WTC11 (cell line): ENCODE data around the gene CAPN12. TPM values are rescaled to one million over a fixed set of nuclear protein-coding genes. Genes with fewer than 3 reads are reported as not detected.
"Not testable (repeated sequence)": the region's sequence is repeated elsewhere in the genome, so short reads cannot be mapped to it uniquely, and the experiment has no call there.

Source experiments
- ATAC-seq: fragments of 200-7000 bp; cut with Tn5 transposase; 2 replicates; pipeline ENCODE4 v1.10.0; 2021; ENCODE audit warnings: mild to moderate bottlenecking, moderate library complexity
- CTCF ChIA-PET: fragments of 300-600 bp; sonication (Branson Sonifier 250); formaldehyde crosslinking; loops from one replicate; lab custom pipeline; 2021; ENCODE audit warnings: antibody characterized with exemption; lab: Charles Lee
- POLR2A ChIA-PET: fragments of 350-600 bp; sonication (Branson Sonifier 250); formaldehyde crosslinking; loops from one replicate; lab custom pipeline; 2021; ENCODE audit warnings: antibody characterized with exemption; lab: Charles Lee
- DNase-seq: peaks from one replicate; pipeline ENCODE4 v3.0.0; 2021; ENCODE audit warnings: low spot score
- H3K27ac Mint-ChIP-seq: 2 replicates; pipeline ENCODE4 v1.8.0; 2021; ENCODE audit warnings: mixed read lengths
- H3K27me3 Mint-ChIP-seq: 2 replicates; pipeline ENCODE4 v1.8.0; 2021; ENCODE audit warnings: low read depth, mild to moderate bottlenecking, moderate library complexity, mixed read lengths
- H3K36me3 Mint-ChIP-seq: 2 replicates; pipeline ENCODE4 v1.8.0; 2021; ENCODE audit warnings: mixed read lengths
- H3K4me1 Mint-ChIP-seq: 2 replicates; pipeline ENCODE4 v1.8.0; 2022; ENCODE audit warnings: mixed read lengths
- H3K4me3 Mint-ChIP-seq: 2 replicates; pipeline ENCODE4 v1.8.0; 2021; ENCODE audit warnings: mild to moderate bottlenecking, moderate library complexity, mixed read lengths
- H3K9me3 Mint-ChIP-seq: 2 replicates; pipeline ENCODE4 v1.8.0; 2021; ENCODE audit warnings: mixed read lengths
- ESRRA ChIP-seq: sonication (generic); formaldehyde crosslinking; IDR thresholded peaks from 2 replicates; pipeline ENCODE4 v1.8.1; 2022; ENCODE audit warnings: mild to moderate bottlenecking, missing genetic modification reagents, borderline replicate concordance
- GABPB1 ChIP-seq: sonication (generic); formaldehyde crosslinking; IDR thresholded peaks from 2 replicates; pipeline ENCODE4 v1.8.1; 2023; ENCODE audit warnings: mild to moderate bottlenecking, missing genetic modification reagents
- JAZF1 ChIP-seq: fragments of 250-450 bp; sonication (Bioruptor Pico); IDR thresholded peaks from 2 replicates; pipeline ENCODE4 v1.9.0; 2021; ENCODE audit warnings: moderate library complexity, mild to moderate bottlenecking, inconsistent platforms
- NFATC4 ChIP-seq: fragments of 250-450 bp; sonication (Bioruptor Pico); IDR thresholded peaks from 2 replicates; pipeline ENCODE4 v1.9.0; 2021; ENCODE audit warnings: mild to moderate bottlenecking
- NR2C2 ChIP-seq: sonication (generic); formaldehyde crosslinking; IDR thresholded peaks from 2 replicates; pipeline ENCODE4 v1.8.0; 2022; ENCODE audit warnings: mild to moderate bottlenecking, missing genetic modification reagents
- PRRX2 ChIP-seq: fragments of 250-450 bp; sonication (Bioruptor Pico); IDR thresholded peaks from 2 replicates; pipeline ENCODE4 v1.8.0; 2021; ENCODE audit warnings: mild to moderate bottlenecking
- RELA ChIP-seq: sonication (generic); formaldehyde crosslinking; IDR thresholded peaks from 2 replicates; pipeline ENCODE4 v1.8.1; 2022; ENCODE audit warnings: missing genetic modification reagents, mild to moderate bottlenecking, borderline replicate concordance
- ZNF121 ChIP-seq: sonication (generic); formaldehyde crosslinking; IDR thresholded peaks from 2 replicates; pipeline ENCODE4 v1.8.0; 2023; ENCODE audit warnings: missing genetic modification reagents
- ZNF138 ChIP-seq: sonication (generic); formaldehyde crosslinking; conservative IDR thresholded peaks from 2 replicates; pipeline ENCODE4 v1.8.1; 2022; ENCODE audit warnings: mild to moderate bottlenecking, moderate library complexity, missing genetic modification reagents
- total RNA-seq: library from RNA; stranded (reverse); gene quantifications from 3 replicates; pipeline ENCODE4 v1.2.3, GENCODE V29; 2021
- TF ChIP-seq, protein P1 (sequence below): sonication (generic); formaldehyde crosslinking; IDR thresholded peaks from 2 replicates; pipeline ENCODE4 v1.8.1; 2022; ENCODE audit warnings: low read depth, missing genetic modification reagents, borderline replicate concordance
- TF ChIP-seq, protein P2 (sequence below): fragments of 200-600 bp; IDR thresholded peaks from 2 replicates; pipeline ENCODE4 v1.8.0; 2022; ENCODE audit warnings: antibody characterized with exemption
- TF ChIP-seq, protein P3 (sequence below): fragments of 250-450 bp; sonication (Bioruptor Pico); conservative IDR thresholded peaks from 2 replicates; pipeline ENCODE4 v1.9.0; 2021; ENCODE audit warnings: mild to moderate bottlenecking
- TF ChIP-seq, protein P4 (sequence below): sonication (generic); formaldehyde crosslinking; IDR thresholded peaks from 2 replicates; pipeline ENCODE4 v1.8.1; 2023; ENCODE audit warnings: mild to moderate bottlenecking, missing genetic modification reagents

The CAPN12 gene
- total RNA-seq, 1 experiment from 2014 or later = 9.6 TPM

DNA sequence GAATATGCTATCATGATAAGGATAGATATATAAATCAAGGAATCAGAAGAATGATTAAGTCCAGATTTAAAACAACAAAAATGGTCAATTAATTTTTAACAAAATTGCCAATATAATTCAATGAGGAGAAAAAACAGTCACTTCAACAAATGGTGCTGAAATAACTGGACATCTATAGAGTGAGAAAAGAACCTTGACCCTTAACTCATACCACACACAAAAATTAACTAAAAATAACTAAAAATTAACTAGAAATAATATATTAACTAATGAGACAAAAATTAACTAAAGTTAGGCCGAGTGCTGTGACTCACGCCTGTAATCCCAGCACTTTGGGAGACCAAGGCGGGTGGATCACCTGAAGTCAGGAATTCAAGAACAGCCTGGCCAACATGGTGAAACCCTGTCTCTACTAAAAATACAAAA is 19.5 kb upstream of the CAPN12 start:
- H3K4me1 Mint-ChIP-seq = no peaks in the 10 kb centered on the region
- H3K27ac Mint-ChIP-seq = no peak overlapping the region
- CTCF ChIA-PET = interaction anchor here (2.1 kb wide), 1 partner anchor 167 kb away, joined by 6 read pairs; the partner anchor contains the start of genes MRPS12 and SARS2
- peaks cover 7% of the 10 kb centered on the region; the same call in 1 of the 2 replicates for H3K27me3 Mint-ChIP-seq
- ATAC-seq (no peak), DNase-seq (no peak)
- H3K36me3 Mint-ChIP-seq = no peaks in the 10 kb centered on the region
- POLR2A ChIA-PET = no interaction called here
- peaks cover 3% of the 10 kb centered on the region; the same call in 1 of the 2 replicates for H3K9me3 Mint-ChIP-seq
- TF ChIP-seq, protein P1, sequence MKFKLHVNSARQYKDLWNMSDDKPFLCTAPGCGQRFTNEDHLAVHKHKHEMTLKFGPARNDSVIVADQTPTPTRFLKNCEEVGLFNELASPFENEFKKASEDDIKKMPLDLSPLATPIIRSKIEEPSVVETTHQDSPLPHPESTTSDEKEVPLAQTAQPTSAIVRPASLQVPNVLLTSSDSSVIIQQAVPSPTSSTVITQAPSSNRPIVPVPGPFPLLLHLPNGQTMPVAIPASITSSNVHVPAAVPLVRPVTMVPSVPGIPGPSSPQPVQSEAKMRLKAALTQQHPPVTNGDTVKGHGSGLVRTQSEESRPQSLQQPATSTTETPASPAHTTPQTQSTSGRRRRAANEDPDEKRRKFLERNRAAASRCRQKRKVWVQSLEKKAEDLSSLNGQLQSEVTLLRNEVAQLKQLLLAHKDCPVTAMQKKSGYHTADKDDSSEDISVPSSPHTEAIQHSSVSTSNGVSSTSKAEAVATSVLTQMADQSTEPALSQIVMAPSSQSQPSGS (CRISPR knock-in tag) = no peak
- TF ChIP-seq ZNF121 (CRISPR knock-in tag) (no peak), RELA (CRISPR knock-in tag) (no peak), ESRRA (no peak), JAZF1 (CRISPR knock-in tag) (no peak), ZNF138 (no peak), PRRX2 (no peak)
- TF ChIP-seq, protein P2, sequence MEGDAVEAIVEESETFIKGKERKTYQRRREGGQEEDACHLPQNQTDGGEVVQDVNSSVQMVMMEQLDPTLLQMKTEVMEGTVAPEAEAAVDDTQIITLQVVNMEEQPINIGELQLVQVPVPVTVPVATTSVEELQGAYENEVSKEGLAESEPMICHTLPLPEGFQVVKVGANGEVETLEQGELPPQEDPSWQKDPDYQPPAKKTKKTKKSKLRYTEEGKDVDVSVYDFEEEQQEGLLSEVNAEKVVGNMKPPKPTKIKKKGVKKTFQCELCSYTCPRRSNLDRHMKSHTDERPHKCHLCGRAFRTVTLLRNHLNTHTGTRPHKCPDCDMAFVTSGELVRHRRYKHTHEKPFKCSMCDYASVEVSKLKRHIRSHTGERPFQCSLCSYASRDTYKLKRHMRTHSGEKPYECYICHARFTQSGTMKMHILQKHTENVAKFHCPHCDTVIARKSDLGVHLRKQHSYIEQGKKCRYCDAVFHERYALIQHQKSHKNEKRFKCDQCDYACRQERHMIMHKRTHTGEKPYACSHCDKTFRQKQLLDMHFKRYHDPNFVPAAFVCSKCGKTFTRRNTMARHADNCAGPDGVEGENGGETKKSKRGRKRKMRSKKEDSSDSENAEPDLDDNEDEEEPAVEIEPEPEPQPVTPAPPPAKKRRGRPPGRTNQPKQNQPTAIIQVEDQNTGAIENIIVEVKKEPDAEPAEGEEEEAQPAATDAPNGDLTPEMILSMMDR = no peak
- H3K4me3 Mint-ChIP-seq = no peak overlapping the region

DNA sequence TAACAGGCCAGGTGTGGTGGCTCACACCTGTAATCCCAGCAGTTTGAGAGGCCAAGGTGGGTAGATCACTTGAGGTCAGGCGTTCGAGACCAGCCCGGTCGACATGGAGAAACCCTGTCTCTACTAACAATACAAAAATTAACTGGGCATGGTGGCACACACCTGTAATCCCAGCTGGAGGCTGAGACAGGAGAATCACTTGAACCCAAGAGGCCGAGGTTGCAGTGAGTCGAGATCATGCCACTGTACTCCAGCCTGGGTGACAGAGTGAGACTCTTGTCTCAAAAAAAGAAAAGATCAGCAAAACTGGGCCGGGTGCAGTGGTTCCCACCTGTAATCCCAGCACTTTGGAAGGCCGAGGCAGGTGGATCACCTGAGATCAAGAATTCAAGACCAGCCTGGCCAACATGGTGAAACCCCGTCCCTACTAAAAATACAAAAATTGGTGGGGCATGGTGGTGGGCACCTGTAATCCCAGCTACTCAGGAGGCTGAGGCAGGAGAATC is 17.7 kb upstream of the CAPN12 start:
- ChIA-PET POLR2A (interaction anchor here (0.6 kb wide), 1 partner anchor 91 kb away, joined by 3 read pairs; no protein-coding TSS in a partner anchor), CTCF (interaction anchor here (0.9 to 2.1 kb wide), 3 partner anchors 8 to 169 kb away, joined by 3 to 10 read pairs (median 6); partner anchors contain the start of genes MRPS12 and SARS2)
- ATAC-seq, H3K27ac Mint-ChIP-seq, H3K27me3 Mint-ChIP-seq, H3K9me3 Mint-ChIP-seq, H3K36me3 Mint-ChIP-seq, H3K4me1 Mint-ChIP-seq, DNase-seq, H3K4me3 Mint-ChIP-seq: not testable (repeated sequence)

DNA sequence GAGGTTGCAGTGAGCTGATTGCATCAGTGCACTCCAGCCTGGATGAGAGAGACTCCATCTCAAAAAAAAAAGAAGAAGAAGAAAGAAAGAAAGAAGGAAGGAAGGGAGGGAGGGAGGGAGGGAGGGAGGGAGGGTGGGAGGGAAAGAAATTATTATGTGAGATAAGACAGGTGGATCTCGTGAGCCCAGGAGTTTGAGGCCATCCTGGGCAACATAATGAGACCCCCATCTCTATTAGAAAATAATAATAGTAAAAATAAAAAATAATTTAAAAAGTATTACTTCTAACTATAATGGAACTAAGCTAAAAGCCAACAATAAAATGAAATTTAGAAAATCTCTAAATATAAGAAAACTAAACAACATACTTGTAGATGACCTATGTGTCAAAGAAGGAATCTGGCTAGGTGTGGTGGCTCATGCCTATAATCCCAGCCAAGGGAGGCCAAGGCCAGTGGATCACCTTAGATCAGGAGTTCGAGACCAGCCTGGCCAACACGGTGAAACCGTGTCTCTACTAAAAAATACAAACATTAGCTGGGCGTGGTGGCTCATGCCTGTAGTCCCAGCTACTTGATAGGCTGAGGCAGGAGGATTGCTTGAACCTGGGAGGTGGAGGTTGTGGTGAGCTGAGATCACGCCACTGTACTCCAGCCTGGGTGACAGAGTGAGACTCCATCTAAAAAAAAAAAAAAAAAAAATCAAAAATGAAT is 16.7 kb upstream of the CAPN12 start:
- H3K9me3 Mint-ChIP-seq, H3K36me3 Mint-ChIP-seq, H3K27ac Mint-ChIP-seq, H3K4me1 Mint-ChIP-seq, ATAC-seq, H3K27me3 Mint-ChIP-seq, DNase-seq, H3K4me3 Mint-ChIP-seq: not testable (repeated sequence)
- CTCF ChIA-PET = interaction anchor here (0.9 to 1.7 kb wide), 3 partner anchors 9 to 124 kb away, joined by 3 to 10 read pairs (median 5); no protein-coding TSS in a partner anchor
- POLR2A ChIA-PET = interaction anchor here (0.6 kb wide), 1 partner anchor 92 kb away, joined by 3 read pairs; no protein-coding TSS in a partner anchor

DNA sequence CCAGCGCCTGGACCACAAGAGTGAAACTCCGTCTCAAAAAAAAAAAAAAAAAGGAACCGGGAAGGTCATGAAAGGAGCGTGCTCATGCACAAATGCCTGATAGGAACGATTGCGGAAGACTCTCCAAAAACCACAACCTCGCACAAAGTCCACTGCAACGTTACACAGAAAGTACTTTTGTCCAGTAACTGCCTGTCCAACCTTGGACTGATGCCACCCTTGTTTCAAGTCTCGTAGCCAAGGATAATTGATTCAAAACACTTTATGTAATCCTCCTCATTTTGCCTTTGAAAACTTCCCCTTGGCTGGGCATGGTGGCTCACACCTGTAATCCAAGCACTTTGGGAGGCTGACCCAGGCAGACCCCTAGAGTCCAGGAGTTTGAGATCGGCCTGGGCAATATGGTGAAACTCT is 15.3 kb upstream of the CAPN12 start:
- H3K36me3 Mint-ChIP-seq = no peaks in the 10 kb centered on the region
- H3K9me3 Mint-ChIP-seq = peaks cover 4% of the 10 kb centered on the region; the same call in 1 of the 2 replicates

DNA sequence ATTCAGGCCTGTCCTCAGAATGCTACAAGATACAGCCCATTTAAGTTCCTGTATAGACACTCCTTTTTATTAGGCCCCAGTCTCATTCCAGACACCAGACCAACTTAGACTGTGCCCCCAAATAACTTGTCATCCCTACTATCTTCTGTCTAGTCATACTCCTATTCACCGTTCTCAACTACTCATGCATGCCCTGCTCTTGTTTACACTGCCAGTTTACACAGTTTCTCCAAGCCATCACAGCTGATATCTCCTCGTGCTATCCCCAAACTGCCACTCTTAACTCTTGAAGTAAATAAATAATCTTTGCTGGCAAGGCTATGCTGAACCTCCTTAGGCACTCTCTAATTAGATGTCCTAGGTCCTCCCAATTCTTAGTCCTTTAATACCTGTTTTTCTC is 9.9 kb upstream of the CAPN12 start:
- ATAC-seq, H3K4me3 Mint-ChIP-seq, H3K27ac Mint-ChIP-seq, POLR2A ChIA-PET, CTCF ChIA-PET, H3K9me3 Mint-ChIP-seq, H3K4me1 Mint-ChIP-seq, DNase-seq, H3K36me3 Mint-ChIP-seq: not testable (repeated sequence)
- peaks cover 21% of the 10 kb centered on the region for H3K27me3 Mint-ChIP-seq

More for the DNA sequence above, 15.3 kb upstream of the CAPN12 start:
- TF ChIP-seq ESRRA = no peak
- TF ChIP-seq, protein P3, sequence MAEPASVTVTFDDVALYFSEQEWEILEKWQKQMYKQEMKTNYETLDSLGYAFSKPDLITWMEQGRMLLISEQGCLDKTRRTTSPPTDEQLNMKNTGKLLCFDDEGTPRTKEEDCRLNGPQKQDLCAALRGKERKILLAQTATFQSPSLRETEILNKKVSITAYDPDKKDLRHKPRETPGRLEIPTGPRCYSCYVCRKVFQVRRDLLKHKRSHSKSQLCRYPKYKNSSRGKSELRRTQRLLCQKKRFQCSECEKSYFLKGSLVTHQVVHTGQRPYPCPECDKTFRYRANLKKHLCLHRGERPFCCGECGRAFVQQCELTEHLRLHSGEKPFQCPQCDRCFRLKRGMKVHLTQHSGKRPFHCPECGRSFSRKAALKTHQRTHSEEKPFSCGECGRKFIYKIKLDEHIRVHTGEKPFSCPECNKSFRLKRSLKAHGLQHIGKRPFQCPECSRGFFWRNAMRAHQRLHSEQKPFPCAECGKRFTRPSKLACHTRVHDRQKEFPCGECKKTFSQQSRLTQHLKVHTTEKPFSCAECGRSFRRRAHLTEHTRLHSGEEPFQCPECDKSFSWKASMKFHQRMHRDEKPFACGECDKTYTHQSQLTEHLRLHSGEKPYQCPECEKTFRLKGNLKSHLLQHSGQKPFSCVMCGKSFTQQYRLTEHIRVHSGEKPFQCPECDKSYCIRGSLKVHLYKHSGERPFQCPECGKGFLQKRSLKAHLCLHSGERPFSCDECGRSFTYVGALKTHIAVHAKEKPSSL (CRISPR knock-in tag) = no peak
- TF ChIP-seq NR2C2 (CRISPR knock-in tag) = no peak
- TF ChIP-seq, protein P4, sequence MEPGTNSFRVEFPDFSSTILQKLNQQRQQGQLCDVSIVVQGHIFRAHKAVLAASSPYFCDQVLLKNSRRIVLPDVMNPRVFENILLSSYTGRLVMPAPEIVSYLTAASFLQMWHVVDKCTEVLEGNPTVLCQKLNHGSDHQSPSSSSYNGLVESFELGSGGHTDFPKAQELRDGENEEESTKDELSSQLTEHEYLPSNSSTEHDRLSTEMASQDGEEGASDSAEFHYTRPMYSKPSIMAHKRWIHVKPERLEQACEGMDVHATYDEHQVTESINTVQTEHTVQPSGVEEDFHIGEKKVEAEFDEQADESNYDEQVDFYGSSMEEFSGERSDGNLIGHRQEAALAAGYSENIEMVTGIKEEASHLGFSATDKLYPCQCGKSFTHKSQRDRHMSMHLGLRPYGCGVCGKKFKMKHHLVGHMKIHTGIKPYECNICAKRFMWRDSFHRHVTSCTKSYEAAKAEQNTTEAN (CRISPR knock-in tag) = no peak
- TF ChIP-seq NFATC4 = no peak
- TF ChIP-seq ZNF138 = no peak
- peak; percentile 54; the same call in 1 of the 2 replicates for TF ChIP-seq GABPB1 (CRISPR knock-in tag)
- Mint-ChIP-seq H3K4me1 (no peaks in the 10 kb centered on the region), H3K27ac (no peak overlapping the region), H3K4me3 (no peak overlapping the region), H3K27me3 (peaks cover 3% of the 10 kb centered on the region; the same call in 1 of the 2 replicates)
- CTCF ChIA-PET = interaction anchor here (1.7 kb wide), 1 partner anchor 122 kb away, joined by 5 read pairs; no protein-coding TSS in a partner anchor
- no peak for DNase-seq
- no peak for ATAC-seq
- POLR2A ChIA-PET = no interaction called here

DNA sequence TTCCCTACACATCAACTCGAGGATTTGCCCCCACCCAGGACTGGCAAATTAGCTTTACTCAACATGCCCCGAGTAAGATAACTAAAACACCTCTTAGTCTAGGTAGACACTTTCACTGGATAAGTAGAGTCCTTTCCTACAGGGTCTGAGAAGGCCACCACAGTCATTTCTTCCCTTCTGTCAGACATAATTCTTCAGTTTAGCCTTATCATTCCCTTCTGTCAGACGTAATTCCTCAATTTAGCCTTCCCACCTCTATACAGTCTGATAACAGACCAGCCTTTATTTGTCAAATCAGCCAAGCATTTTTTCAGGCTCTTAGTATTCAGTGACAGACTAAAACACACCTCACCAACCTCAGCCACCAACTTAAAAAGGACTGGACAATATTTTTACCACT is 9.5 kb upstream of the CAPN12 start:
- peaks cover 21% of the 10 kb centered on the region for H3K27me3 Mint-ChIP-seq
- H3K4me1 Mint-ChIP-seq = not testable (repeated sequence)

More for the DNA sequence above, 9.5 kb upstream of the CAPN12 start:
- CTCF ChIA-PET, H3K36me3 Mint-ChIP-seq, POLR2A ChIA-PET, DNase-seq, H3K27ac Mint-ChIP-seq, ATAC-seq, H3K4me3 Mint-ChIP-seq, H3K9me3 Mint-ChIP-seq: not testable (repeated sequence)
